ENCODE results near the gene DNAJC9.
"Not testable (repeated sequence)": the region's sequence is repeated elsewhere in the genome, so short reads cannot be mapped to it uniquely, and the experiment has no call there.

Gene DNAJC9, protein sequence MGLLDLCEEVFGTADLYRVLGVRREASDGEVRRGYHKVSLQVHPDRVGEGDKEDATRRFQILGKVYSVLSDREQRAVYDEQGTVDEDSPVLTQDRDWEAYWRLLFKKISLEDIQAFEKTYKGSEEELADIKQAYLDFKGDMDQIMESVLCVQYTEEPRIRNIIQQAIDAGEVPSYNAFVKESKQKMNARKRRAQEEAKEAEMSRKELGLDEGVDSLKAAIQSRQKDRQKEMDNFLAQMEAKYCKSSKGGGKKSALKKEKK

GRCh38 chr10:73246646-73247508 lies at the start of gene DNAJC9:
Gene DNAJC9 (minus strand): TSS chr10:73247255. CDS start chr10:73247189, 66 bp downstream.
- peak; percentile 74 to 93 for DNase-seq

DNA sequence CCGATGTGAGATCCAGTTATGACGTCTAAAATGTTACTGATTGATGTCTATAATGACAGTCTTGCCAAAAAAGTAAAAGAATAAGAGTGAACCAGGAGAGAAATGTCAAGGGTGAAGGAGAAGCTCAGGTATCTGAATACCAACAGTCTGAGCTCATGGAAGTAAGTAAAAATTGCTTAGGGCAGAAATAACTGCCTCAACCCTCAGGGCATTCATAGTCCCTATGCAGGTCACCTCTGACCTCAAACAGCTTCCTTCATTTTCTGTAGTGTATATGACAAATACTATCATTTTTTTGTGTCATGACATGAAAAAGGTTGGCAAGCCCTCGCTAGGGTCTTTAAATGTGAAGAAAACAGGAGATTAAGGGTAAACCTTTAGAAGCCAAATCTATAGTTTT lies 46.4 kb upstream of the DNAJC9 start:
- DNase-seq = no peak

- no peak for DNase-seq
Observed at GRCh38 chr10:73289958-73290357, 42.9 kb upstream of the DNAJC9 start.

DNA sequence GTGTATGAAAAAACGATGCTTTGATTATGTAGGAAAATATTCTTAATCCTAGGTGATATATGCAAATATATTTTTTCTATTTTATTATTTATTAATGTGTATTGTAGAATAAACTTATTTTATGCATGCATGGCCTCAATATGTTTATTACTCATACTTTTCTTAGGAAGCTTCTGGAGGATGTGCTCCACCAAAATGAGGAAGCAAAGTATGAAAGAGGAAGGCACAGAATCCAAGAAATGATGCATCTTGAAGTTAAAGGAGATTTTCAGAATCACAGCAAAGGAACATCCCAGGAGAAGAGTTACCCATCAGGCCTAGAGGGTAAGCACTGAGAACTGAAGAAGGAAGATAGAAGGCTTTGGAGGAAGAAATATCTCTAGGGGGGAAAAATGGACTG lies 40.4 kb upstream of the DNAJC9 start:
- DNase-seq = no peak

GRCh38 chr10:73281097-73281496 lies 34.0 kb upstream of the DNAJC9 start:
- no peak for DNase-seq

DNA sequence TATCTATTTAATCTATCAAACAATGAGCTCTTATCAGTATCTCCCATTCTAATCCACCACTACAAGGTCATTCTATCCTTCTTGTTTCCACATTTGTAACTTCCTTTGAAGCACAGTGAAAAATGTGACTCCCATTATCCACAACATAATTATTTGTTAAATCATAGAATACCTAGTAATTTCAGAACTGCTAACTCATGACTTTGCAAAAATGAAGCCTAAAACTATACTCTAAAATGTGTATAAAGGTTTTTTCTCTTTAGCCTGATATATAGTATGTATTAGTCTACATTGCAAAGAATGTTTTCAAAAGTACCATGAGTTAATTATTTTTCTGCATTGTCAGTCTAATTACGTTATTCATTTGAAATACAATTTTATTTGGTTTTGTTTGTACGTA lies 17.4 kb upstream of the DNAJC9 start:
- DNase-seq = no peak

- no peak for DNase-seq
Observed at GRCh38 chr10:73263693-73264347, 16.8 kb upstream of the DNAJC9 start.

- no peak for DNase-seq
Observed at GRCh38 chr10:73262880-73263555, 16.0 kb upstream of the DNAJC9 start.

DNA sequence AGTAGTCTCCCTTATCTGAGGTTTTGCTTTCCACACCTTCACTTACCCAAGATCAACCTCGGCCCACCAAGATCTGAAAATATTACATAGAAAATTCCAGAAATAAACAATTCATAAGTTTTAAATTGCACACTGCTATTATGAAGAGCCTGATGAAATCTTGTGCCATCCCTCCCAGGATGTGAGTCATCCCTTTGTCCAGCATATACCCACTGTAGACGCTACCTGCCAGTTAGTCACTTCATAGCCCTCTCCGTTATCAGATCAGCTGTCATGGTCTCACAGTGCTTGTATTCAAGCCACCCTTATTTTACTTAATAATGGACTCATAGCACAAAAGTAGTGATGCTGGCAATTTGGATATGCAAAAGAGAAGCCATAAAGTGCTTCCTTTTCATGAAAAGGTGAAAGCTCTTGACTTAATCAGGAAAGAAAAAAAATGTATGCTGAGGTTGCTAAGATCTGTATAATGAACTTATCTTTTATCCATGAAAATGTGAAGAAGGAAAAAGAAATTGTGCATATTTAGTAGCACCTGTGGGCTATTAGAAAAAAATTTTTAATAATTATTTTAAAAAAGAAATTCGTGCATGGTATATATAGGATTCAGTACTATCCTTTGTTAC lies 15.2 kb upstream of the DNAJC9 start:
- DNase-seq = no peak

- no peak for DNase-seq
Observed at GRCh38 chr10:73261362-73261995, 14.4 kb upstream of the DNAJC9 start.

- DNase-seq = not testable (repeated sequence)
Observed at GRCh38 chr10:73258612-73259011, 11.6 kb upstream of the DNAJC9 start.

- no peak for DNase-seq
Observed at GRCh38 chr10:73253225-73253555, 6.1 kb upstream of the DNAJC9 start.

DNA sequence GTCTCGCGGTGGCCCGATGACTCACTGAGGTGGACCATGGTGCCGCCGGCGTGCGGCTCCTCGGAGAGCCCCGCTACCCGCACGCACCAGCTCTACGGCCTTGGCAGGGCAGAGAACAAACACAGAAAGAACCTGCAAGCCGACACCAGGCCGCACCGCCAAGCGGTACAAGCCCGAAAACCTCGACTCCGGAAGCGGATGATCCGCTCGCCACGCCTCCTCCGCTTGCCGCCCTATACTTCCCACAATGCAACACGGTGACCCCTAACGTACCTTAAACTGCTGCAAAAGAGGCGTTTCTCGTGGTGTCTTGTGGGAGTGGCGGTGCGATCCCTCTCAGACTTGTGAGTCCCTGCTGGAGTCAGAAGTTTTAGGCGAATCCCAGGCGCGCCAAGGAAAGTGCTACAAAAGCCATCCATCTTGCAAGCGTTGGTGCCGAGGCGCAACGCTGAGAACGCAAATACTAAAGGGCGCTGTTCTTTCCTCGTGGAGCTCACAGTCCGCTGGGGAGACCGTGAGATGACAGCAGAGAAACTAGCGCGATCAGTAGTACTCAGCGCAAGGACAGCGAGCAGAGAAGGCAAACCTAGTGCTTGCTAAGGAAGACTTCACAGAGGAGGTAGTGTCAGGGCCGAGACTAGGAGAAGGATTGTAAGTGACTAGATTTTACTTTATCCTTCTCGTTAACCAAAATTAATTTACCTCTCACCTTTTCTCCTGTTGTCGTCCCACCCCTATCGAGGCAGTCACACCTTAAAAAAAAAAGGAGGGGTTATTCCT lies 5.6 kb upstream of the DNAJC9 start, which contains the start of gene MRPS16:
TSS of gene MRPS16 (minus strand) at position 200 of the 780 bp plus-strand sequence. CDS start at position 38, 162 bp downstream.
- DNase-seq = peak; percentile 74 to 91

GRCh38 chr10:73251683-73252444 lies 4.8 kb upstream of the DNAJC9 start:
- DNase-seq = no peak

DNA sequence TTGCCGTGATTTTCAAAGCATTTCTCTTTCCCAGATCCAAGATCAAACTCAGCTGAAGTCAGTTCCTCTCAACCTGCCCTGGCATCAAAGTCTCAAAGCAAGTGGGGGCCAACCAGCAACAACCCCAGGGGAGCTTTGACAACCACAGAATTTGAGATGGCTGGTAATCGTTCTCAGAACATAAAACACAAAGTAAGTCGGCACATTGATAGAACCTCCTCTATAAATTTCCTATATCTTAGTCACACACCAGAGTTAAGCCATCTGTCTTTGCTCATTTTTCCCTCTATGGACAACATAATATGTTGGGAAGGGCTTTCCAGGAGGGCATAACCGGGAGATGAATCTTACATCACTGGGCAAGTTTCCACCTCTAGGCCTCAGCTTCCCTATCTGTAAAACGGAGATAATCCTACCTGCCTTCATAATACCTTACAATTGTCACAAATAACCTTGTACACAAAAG lies 1.2 kb upstream of the DNAJC9 start:
- DNase-seq = no peak

GRCh38 chr10:73247509-73248258 lies 629 bp upstream of the DNAJC9 start:
- no peak for DNase-seq

DNA sequence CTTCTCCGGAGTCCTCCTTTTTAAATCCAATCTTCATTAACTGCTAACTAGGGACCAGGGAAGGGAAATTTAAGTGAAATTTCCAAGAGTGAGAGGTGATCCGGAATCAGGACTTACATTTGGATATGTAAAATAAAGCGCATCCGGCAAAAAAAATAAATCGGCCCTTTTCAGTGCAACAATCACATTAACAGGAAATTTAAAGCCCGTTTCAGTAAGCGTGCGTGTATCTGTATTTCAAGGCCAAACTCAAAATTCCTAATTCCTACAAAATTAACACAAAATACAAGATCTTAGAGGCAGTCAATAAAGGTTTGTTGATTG lies 771 bp downstream of the DNAJC9 start:
- DNase-seq = no peak

GRCh38 chr10:73244866-73245477 lies 2.1 kb downstream of the DNAJC9 start:
- no peak for DNase-seq

DNA sequence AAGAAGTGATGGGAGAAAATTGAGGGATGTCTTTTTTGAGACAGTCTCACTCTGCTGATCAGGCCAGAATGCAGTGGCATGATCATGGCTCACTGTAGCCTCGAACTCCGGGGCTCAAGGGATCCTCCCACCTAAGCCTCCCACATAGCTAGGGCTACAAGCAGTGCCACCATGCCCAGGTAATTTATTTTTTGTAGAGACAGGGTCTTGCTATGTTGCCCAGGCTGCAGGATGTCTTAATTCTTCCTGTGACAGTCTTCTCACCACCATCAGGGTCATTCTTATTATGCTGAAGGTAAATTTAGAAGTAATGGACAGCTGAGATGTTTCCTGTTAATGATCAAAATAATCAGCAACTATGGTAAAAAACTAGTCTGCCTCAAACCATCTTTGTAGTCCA lies 7.1 kb downstream of the DNAJC9 start:
- DNase-seq = no peak
